Islet of Langerhans (tissue), 1 donor: ENCODE measurements around the gene KRTAP21-3.
A peak's percentile ranks its signal among the peaks of the same experiment; 100 is the strongest.
"Not testable (repeated sequence)": the region's sequence is repeated elsewhere in the genome, so short reads cannot be mapped to it uniquely, and the experiment has no call there.

Experiments used
- FAIRE-seq: peaks from one replicate; lab custom pipeline; 2011; peaks lifted over from hg19 to GRCh38; lab: Jason Lieb, UNC

The KRTAP21-3 gene, protein sequence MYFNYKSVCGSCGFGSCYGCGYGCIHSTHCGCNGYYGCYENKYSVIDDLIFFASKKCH

DNA sequence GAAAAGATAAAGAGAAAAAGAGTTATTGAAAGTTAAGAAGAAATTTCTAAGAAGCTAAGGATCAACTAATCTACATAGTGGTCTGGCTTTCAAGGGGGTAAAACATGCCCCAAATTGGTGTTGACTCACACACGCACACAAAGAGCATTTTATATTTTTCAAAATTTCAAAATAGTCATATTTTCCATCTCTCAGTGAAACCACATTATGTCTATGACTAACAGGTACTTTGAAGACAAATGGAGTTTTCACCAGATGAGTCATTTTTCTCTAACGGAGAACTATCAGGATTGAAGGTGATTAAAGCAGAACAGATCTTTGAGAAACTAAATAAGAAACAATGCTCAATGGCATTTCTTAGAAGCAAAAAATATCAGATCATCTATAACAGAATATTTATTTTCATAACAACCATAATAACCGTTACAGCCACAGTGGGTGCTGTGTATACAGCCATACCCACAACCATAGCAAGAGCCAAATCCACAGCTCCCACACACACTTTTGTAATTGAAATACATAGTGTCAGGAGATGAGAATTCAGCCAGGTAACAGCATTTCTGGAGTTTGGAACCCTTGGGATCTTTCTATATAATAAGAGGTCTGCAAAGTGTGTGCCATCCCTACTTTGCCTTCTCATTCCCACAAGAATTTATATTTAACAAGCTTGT is at the start of gene KRTAP21-3:
Gene KRTAP21-3, minus strand, starts transcription at position 539 of the 671 bp plus-strand sequence. Its CDS starts 18 bp downstream, at position 521.
- FAIRE-seq: peak; percentile 90

DNA sequence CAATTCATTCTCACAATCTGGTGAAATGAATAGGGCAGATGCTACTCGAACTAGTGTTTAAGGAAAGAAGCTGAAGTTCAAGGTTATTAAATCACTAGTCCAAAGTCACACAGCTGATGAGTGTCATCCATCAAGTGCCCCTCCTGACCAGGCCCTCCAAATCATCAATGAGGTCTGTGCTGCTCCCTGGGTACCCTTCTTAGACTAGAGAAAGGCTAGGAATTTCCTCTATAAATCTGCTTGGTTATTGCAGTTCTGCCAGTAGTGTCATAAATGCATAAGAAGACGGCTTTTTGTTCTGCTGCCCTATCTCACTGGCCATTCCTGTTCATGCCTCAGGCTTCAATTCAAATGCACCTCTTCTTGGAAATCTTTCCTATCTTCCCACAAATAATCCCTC is 42.2 kb upstream of the KRTAP21-3 start:
- FAIRE-seq: no peak

DNA sequence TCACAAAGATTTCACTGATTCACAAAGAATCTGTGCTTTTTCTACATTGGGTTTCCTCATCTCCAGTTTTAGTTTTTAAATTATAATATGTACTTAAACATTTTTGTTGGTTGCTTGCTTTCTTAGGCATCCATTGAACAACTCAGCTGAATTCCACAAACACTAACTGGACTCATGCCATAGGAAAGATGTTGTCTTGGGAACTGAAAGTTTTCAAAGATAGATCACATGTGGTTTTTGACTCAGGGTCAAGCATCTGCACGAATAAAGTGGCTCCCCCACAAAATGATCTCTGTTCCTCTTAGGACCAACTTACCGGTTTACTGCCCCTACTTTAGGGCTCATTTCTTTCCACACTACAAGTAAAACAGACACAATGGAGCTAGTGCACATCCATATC is 39.7 kb upstream of the KRTAP21-3 start:
- FAIRE-seq: no peak

DNA sequence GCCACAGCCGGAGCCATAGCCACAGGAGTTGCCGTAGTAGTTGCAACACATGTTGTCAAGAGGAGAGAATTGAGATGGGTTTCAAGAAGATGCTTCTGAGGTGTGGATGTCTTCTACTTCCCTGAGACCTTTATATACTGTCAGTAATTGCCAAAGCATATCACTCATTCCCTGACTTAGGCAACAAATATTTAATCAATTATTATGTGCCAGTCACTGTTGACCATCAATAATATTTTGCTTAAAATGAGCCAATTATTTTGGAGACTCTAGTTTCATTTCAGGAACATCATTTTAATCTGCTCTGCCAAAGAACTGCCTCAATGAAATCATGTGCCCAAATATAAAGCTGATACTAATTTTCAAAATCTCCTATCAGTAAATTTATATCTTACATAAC is 36.8 kb upstream of the KRTAP21-3 start, which contains the start of gene KRTAP21-1:
Gene KRTAP21-1, minus strand, starts transcription at position 101 of the 400 bp plus-strand sequence. Its CDS starts 50 bp downstream, at position 51.
- FAIRE-seq: not testable (repeated sequence)

DNA sequence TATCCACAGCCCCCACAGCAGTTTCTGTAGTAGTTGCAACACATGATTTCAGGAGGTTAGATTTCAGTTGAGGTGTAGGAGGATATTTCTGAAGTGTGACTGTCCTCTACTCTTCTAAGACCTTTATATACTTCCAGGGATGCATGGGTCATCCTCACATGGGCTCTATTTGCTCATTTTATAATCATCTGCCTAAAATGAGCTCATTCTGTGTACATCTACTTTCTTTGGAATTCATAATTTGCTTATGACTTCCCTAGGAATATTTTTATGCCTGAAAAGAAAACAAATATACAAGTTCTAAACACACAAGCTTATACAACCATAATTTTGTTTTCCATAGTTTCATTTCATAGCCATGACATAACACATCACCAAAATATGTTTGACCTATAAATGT is 28.6 kb upstream of the KRTAP21-3 start, which contains the start of gene KRTAP21-2:
Gene KRTAP21-2, minus strand, starts transcription at position 101 of the 400 bp plus-strand sequence. Its CDS starts 57 bp downstream, at position 44.
- no peak for FAIRE-seq

DNA sequence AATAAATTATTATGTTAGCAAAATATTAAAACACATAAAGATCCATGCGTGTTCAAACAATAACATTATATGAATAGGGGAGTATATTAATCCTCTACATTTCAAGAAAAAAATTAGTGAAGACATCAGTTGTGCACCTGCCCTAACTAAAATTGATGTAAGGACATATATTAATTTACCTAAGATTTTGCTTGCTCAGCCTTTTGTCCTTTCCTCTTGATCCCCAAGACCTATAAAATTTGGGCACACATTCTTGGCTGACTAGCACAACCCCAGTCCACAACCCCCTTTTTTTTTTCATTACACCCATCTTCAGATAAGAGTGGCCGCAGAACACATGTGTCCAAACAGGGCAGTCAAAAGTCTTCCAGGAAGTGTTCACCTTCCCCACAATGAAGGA is 21.9 kb upstream of the KRTAP21-3 start:
- FAIRE-seq: no peak

DNA sequence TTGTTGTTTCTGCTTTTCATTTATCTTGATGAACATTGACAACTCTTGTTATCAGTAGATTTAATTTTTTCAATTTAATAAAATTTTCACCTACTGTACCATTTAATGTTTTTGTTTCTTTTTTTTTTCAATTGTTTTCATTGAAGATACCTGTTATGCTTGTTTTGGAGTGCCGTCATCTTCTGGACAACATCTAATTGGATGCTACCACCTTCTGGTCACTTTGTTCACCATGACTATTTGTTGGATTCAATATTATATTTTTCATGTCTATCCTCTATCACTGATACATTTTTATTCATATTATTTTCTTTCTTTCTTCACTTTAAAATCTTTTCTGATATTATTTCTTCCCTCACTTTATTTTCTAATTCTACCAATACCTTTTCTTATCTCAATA is 14.4 kb upstream of the KRTAP21-3 start:
- peak; percentile 89 for FAIRE-seq

DNA sequence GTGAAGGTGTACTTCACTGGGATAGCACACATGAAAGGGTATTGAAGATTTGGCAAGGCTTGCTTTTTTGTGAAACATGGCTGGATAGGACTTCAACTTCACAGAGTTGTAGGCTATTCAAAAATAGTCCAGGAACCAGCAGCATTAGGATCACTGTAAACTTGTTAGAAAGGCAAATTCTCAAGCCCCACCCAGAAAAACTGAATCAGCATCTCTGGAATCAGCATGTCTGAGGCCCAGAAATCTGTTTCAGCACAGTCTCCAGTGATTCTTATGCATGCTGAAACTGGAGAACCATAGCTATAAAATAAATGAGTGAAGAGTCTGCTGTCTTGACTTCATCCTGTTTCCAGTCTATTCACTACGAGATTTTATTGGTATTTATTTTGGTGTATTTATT is 8.1 kb upstream of the KRTAP21-3 start:
- no peak for FAIRE-seq

DNA sequence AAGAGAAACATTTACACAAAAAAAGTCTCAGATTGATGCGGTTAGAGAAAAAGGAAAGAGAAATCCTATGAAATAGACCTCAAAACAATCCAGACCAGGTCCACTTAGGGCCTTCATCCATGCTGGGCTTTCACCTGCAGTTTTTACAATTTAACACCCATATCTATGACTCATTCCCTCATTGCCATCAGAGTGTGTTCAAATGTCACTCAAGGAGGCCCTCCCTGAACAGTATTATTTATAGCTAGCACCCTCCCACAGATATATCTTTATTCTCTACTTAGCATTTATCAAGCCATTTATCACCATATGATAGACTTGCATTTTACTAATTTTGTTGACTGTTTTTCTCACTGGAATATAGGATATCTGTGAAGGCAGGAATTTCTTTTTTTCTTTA is 824 bp upstream of the KRTAP21-3 start:
- no peak for FAIRE-seq

DNA sequence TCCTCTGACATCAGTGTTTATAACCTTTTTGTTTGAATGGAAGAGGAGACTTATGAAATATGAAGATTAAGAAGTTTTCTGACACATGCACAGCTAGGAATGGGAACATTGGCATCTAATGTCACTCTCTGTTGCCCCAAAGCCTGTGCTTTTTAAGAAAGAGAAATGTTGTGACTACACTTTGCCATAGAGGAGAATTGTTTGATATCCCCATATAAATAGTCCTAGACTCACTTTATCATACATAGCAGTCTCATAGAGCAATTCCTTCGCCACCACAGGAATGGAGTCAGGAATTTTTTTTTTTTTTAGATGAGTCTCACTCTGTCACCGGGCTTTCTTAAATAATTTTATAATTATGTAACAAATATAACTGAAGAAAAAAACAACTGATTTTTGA is 1.5 kb downstream of the KRTAP21-3 start:
- no peak for FAIRE-seq

DNA sequence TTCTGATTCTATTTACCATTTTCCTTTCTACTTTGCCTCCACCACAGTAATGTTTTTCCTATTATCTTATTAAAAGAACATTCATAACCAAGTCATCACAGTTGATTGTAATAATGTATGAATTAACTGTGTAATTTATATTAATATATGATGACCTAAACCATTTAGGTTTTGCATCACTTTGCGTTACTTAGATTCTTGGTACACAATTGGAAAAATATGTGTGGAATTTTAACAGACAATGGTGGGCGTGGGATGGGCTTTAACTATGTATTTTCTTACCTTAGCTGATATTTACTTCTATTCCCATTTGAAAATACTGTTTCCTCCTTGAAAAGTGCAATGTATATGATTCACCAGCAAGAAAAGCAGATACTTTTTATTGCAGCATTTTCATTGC is 3.6 kb downstream of the KRTAP21-3 start:
- FAIRE-seq: no peak

DNA sequence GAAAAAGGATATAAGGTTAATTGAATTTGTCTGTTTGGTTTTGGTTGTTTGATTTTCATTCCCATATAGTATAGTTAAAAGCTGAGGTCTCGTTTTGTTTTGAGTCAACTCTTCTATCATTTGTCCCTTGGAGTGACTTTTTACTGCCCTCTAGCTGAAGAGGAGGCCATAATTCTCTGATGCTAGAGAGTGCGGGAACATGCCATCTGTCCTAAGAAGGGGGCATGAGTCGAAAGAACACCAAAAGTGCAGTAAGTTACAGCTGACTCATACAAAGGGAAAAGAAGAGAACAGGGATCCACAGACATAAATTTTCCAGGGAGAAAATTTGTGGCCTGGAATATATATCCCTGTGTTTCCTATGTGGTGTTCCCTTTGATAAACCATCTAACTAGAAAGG is 4.1 kb downstream of the KRTAP21-3 start:
- no peak for FAIRE-seq

DNA sequence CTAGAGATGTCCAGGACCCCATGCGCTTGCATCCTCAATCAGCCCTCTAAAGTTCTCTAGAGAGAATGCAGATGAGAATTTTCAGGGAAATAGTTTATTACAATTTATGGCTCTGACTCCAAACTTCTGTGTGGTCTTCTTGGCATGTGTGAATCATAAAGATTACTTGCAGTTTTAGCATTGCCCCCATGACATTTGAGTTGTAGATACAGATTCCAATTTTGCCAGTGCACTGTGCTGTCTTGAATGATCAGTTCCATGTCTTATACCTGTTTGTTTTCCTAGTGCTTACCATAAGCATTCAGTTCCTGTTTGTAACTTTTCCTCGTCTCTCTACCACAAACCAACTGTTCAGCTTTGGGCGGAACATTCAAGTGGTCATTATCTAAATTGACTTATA is 4.8 kb downstream of the KRTAP21-3 start:
- FAIRE-seq: no peak

DNA sequence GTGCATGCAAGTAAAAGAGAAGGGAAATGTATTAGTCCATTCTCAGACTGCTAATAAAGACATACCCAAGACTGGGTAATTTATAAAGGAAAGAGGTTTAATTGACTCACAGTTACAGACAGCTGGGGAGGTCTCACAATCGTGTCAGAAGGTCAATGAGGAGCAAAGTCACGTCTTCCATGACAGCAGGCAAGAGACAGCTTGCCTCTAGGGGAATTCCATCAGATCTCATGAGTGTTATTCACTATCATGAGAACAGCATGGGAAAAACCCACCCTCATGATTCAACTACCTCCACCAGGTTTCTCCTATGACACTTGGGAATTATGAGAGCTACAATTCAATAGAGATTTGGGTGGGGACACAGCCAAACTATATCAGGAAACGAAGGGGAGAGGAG is 8.1 kb downstream of the KRTAP21-3 start:
- FAIRE-seq: no peak

DNA sequence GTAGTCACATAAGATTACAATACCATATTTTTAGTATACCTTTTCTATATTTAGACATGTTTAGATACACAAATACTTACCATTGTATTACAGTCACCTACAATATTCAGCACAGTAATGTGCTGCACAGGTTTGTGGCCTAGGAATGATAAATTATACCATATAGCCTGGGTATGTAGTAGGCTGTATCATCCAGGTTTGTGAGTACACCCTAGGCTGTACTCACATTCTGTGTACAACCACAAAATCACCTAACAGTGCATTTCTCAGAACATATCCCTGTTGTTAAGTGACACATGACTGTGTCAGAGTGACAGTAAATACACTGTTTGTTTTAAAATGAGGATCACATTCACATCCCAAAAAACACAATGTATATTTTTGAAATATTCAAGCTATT is 11.2 kb downstream of the KRTAP21-3 start:
- no peak for FAIRE-seq

DNA sequence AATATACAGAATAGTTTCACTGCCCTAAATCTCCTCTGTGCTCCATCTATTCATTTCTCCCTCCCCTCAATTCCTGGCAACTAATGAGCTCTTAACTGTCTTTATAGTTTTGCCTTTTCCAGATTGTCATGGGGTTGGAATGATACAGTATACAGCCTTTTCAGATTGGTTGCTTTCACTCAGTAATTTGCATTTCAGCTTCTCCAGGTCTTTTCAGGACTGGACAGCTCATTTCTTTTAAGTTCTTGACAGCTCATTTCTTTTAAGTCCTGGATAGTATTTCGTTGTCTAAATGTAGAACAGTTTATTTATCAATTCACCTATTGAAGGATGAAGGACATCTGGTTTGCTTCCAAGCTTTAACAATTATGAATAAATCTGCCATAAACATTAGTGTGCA is 22.6 kb downstream of the KRTAP21-3 start:
- no peak for FAIRE-seq

DNA sequence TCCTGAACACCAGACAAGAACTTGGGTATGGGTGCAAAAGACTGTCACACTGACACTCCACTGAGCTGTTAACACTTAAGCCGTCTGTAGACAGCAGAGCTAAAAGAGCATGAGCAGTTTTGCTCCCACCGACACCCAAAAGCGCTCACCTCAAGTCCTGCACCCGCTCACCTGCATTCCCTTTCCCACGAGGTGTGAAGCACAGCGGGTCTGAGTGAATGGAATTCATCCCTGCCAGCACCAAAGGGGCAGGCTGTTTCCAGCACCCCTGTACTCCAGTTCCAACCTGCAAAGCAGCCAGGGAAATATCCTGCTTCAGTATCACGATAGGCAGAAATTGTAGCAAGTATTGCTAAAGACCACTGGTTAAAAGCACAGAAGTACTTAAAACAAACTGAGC is 28.8 kb downstream of the KRTAP21-3 start:
- FAIRE-seq: no peak

DNA sequence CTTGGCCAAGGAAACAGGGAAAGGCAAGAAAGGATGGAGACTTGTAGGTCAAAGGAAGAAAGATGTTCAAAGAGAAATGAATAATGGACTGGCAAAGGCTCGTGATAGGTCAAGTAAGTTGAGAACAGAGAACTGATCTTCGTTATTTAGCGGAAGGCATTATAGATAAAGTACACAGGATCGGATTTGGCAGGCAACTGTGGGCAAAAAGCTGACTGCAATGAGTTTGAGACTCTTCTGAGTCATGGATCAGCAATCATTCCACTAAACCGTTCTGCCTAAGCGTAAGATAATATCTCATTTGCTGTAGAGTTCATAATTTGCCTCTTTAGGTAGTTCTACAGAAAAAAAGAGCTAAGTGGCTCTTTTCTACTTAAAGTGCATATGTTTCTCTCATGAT is 34.1 kb downstream of the KRTAP21-3 start:
- FAIRE-seq: no peak

DNA sequence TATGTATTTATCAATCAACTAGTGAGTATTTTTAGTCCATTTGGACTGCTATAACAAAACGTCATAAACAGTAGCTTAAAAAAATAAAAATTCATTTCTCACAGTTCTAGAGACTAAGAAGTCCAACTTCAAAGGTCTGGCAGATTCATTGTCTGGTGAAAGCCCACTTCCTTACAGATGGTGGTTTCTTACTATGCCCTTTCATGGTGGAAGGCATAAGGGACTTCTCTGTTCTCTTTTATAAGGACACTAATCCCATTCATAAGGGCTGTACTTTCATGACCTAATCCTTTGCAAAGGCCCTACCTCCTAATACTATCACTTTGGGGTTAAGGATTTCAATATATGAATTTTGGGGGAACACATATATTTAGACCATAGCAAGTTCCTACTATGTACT is 38.0 kb downstream of the KRTAP21-3 start:
- FAIRE-seq: no peak

DNA sequence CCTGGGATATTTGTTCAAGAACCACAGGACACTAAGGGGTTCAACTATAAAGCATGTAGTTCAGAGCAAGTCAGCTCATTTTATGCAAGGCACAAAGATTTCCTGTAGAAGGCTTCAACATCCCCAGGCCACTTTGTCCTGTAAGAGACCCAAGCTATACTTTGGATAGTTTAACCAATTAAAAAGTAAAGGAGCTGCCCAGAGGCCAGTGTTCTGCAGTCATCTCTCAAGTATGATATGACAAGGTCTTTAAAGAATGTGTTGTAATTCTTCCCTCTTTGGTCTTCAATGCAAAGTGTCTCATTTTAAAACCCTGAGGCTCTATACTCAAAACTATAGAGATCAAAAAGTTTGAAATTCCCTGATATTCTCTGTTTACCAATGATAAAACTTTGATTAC is 41.8 kb downstream of the KRTAP21-3 start:
- no peak for FAIRE-seq

DNA sequence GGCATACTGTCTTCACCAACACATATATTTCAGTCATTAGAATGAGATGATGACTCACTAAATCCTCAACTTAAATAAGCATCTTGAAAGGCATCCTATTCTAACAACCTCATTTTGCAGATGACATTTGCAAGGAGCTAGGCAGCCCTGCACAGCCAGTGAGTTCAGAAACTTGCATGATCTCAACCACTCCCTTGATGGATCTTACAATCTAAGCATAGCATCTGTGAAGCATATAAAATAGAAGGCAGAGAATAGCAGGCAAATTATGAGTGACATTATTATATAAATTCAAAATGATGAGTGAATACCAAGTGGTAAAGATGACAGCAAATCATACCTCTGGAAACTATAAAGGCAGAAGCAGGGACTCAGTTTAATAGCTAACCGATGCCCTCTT is 44.3 kb downstream of the KRTAP21-3 start:
- FAIRE-seq: no peak

DNA sequence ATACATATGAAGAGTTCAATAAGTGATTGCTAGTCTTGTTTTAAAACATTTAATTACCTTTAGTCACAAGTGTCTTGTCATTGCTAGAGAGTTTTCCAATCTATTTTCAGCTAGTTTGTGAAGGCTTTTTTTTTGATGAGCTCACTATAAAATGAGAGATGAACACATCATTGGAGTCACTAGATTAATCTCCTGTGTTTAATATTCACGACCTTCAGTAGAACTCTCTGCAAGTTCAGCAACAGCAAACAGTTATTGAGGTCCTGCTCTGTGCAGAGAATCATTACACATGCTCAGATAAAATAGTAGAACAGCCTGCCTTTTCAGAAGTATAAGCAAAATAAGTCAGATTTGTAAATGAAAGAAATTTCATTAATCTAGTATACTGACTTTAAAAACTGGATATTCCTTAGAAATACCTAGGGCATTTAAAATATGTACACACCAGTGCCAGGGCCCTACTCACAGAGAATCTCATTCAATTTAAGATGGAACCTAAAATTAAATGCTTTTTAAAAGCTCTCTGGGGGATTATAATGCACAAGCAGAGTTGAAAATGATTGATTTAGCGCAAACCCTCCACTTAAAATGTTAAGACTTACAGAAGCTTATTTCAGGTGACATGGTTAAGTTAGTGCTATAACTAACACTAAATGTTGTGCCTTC is 45.5 kb downstream of the KRTAP21-3 start:
- FAIRE-seq: no peak

DNA sequence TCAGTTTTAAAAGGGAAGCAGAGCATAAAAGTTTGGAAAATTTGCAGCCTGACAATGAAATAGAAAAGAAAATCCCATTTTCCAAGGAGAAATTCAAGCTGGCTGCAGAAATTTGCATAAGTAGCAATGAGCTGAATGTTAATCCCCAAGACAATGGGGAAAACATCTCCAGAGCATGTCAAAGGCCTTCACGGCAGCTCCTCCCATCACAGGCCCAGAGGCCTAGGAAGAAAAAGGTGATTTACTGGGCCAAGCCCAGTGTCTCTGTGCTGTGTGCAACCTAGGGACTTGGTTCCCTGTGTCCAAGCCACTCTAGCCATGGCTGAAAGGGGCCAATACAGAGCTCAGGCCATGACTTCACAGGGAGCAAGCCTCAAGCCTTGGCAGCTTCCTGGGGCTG is 49.8 kb downstream of the KRTAP21-3 start:
- FAIRE-seq: no peak
